ENCODE data around the gene HEY2. TPM values are rescaled to one million over a fixed set of nuclear protein-coding genes. Genes with fewer than 3 reads are reported as not detected.

HEY2 gene
- total and polyA plus RNA-seq, 2 of the 8 experiments (the other 6 are each of a cell fraction or from before 2014, with no cell fraction given): 9.1 to 16.2 TPM

- no peak for TF ChIP-seq CHD7 (IDR thresholded peaks at IDR 0.05; ENCODE audit: insufficient replicate concordance, low read length)
- no peak for TF ChIP-seq CEBPB (IDR thresholded peaks at IDR 0.05; ENCODE audit: low read depth, low read length)
Measured at GRCh38 chr6:125764121-125764671, 14.8 kb downstream of the HEY2 start (continued).

All from H1 (cell line).